ENCODE measurements around the gene PAIP2B.

The PAIP2B gene

DNA sequence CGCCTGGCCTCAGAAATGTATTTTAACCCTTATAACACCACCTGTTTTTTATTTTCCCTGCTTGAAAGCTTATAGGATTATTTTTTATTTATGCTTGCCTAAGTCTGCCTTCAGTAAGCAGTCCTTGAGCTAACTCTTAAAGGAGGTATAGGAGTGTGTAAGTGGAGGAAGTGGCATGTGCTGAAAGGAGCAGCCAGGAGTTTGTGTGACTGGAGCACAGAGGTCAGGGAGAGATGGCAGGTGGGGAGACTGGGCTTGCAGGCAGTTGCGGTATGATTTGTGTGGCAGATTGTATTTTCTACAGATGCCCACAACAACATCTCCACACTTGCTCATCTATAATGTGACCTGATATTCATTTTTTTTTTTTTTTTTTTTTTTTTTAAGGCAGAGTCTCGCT is 27.2 kb upstream of the PAIP2B start:
- no peak for TF ChIP-seq CTCF (IDR thresholded peaks at IDR 0.05)
- no peak for TF ChIP-seq ZFX (IDR thresholded peaks at IDR 0.05; ENCODE audit: borderline replicate concordance)
- no peak overlapping the region for H3K27ac ChIP-seq

- TF ChIP-seq ZFX (IDR thresholded peaks at IDR 0.05; ENCODE audit: borderline replicate concordance) (no peak), CTCF (IDR thresholded peaks at IDR 0.05) (no peak)
- no peak overlapping the region for H3K27ac ChIP-seq
These were observed 26.6 kb upstream of the PAIP2B start for GRCh38 chr2:71253476-71253875.

DNA sequence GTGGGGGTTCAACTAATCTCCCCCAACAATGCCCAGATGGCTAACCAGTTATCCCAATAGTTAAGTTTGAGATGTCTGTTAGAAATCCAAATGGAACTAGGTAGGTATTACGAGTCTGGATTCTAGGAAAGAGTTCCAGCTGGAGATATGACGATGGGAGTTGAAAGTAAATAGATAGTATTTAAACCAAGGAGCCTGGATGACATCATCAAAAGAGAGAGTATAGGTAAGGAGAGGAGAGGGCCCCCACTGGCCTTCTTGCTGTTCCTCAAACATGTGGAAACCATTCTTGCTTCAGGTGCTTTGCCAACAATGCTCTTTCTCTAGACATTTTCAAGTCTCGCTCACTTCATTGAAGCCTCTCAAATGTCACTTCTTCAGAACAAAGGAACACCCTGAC is 26.0 kb upstream of the PAIP2B start:
- TF ChIP-seq ZFX (IDR thresholded peaks at IDR 0.05; ENCODE audit: borderline replicate concordance) (no peak), CTCF (IDR thresholded peaks at IDR 0.05) (no peak)
- H3K27ac ChIP-seq = no peak overlapping the region

GRCh38 chr2:71250935-71251334 is 24.0 kb upstream of the PAIP2B start:
- no peak overlapping the region for H3K27ac ChIP-seq

GRCh38 chr2:71244302-71244660 is 17.4 kb upstream of the PAIP2B start:
- TF ChIP-seq CTCF (IDR thresholded peaks at IDR 0.05) (no peak), ZFX (IDR thresholded peaks at IDR 0.05; ENCODE audit: borderline replicate concordance) (no peak)
- H3K27ac ChIP-seq = no peak overlapping the region

More at GRCh38 chr2:71250935-71251334, 24.0 kb upstream of the PAIP2B start:
- TF ChIP-seq ZFX (IDR thresholded peaks at IDR 0.05; ENCODE audit: borderline replicate concordance) = no peak
- no peak for TF ChIP-seq CTCF (IDR thresholded peaks at IDR 0.05)

GRCh38 chr2:71243634-71244301 is 16.9 kb upstream of the PAIP2B start:
- TF ChIP-seq ZFX (IDR thresholded peaks at IDR 0.05; ENCODE audit: borderline replicate concordance) = no peak
- no peak overlapping the region for H3K27ac ChIP-seq

DNA sequence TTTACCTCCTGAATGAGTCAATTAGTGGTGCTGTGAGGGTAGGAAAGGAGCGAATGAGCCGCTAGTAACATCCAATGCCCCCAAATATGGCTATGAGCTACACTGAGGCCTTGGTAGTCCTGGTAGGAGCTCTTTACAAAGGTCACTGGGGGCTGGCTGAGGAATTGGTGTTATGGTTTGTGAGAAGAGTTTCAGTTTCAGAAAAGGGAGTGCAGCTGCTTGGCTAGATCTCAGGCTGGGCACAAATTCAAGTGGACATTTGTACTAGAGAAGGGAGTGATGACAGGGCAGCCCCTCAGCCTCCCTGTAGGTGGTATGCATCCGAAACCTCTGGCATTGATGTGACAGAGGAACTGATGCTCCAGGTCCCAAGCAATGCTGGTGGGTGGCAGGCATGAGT is 13.9 kb upstream of the PAIP2B start:
- no peak overlapping the region for H3K27ac ChIP-seq
- TF ChIP-seq CTCF (IDR thresholded peaks at IDR 0.05) = no peak
- TF ChIP-seq ZFX (IDR thresholded peaks at IDR 0.05; ENCODE audit: borderline replicate concordance) = no peak

DNA sequence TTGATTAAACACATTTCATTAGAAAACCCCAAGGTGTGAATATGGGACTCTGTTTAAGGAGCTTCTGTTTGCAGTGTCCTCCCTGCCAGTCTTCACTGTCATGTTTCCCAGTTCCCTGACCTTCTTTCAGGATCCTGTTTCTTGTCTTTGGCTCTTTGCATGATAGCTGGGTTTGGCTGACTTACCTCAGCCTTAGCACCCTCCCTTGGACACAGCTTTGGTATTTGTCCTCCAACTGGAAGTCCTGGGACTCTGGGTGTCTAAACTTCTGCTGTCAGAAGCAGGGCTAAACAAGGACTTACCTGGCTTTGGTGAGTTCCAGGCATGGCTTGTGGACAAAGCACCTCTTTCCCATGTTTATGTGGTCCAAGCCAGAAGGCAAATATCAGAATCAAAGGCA is 11.2 kb upstream of the PAIP2B start:
- TF ChIP-seq CTCF (IDR thresholded peaks at IDR 0.05) = no peak
- no peak for TF ChIP-seq ZFX (IDR thresholded peaks at IDR 0.05; ENCODE audit: borderline replicate concordance)
- no peak overlapping the region for H3K27ac ChIP-seq

All from 22Rv1 (cell line).